Renal cortical epithelial cell (primary cell): ENCODE measurements around the gene ADGRD1. TPM values are rescaled to one million over a fixed set of nuclear protein-coding genes. Genes with fewer than 3 reads are reported as not detected.

Experiments
- DNase-seq: peaks from one replicate; pipeline ENCODE4 v3.0.0-alpha.2; 2011; ENCODE audit warnings: low read depth
- total RNA-seq: library from RNA; depleted of rRNA; stranded (reverse); fragments of >200 nt; gene quantifications from 2 replicates; pipeline ENCODE4 v1.2.3, GENCODE V29; 2014

ADGRD1 gene
- total RNA-seq, 1 donor from 2014 or later, result 0.05 TPM

- DNase-seq, result no peak
Measured at GRCh38 chr12:131090274-131091210, 136.8 kb downstream of the ADGRD1 start.

DNA sequence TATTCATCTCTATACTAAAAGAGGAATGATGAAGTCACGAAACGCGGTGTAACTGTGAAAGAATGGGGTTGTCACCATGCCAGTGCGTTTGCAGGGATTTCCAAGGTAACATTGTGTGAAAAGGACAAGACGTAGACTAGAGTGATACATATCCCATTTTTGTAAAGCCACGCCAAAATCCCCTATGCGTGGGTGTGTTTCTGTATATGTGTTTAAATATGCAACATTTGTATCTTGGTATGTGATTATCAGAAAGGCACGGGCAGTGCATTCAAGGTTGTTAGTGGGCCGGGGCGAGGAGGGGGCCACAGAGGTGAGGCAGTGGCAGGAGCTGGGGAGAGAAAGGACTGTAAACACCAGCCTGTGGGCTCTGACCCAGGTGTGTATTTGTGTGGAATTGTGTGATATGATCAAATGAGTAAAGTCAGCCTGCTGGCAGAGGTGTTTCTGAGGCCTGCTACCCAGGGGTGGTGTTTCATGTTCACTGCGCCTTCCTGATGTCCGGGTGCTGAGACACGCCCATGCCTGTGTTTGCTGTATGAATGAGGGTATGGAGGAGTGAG is 137.8 kb downstream of the ADGRD1 start:
- DNase-seq, result no peak

DNA sequence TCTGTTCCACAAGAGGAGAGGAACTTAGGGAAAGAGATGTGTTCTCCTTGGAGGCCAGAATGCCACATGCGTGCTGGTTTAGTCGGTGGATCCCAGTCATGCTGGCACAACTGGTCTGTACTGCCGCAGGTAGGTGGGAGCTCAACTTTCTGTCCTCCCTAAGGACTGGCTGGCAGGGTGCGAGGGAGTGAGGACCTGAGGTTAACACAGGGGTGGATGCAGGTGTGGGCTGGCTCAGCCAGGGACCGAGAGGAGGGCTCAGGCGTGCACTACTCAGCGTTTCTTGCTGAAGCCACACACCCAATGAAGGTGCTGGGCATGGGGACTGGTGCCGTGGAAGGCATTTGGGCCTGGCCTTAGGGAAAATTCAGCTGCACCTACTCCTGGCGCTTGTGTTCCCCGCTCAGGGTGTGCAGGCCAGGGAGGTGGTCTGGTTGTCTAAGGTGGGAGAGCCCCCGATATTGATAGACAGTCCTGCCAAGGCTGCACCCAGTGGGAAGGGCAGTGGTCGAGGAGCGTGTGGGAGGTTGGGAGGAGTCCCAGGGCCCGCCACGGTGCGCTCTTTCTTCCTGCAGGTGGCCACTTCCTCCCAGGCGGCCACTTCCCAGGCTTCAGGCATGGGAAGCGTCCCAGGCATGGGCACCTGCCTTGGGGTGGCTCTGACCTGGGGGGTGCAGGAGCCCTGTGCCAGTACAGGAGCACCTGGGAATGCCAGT is 138.4 kb downstream of the ADGRD1 start:
- DNase-seq, result no peak

DNA sequence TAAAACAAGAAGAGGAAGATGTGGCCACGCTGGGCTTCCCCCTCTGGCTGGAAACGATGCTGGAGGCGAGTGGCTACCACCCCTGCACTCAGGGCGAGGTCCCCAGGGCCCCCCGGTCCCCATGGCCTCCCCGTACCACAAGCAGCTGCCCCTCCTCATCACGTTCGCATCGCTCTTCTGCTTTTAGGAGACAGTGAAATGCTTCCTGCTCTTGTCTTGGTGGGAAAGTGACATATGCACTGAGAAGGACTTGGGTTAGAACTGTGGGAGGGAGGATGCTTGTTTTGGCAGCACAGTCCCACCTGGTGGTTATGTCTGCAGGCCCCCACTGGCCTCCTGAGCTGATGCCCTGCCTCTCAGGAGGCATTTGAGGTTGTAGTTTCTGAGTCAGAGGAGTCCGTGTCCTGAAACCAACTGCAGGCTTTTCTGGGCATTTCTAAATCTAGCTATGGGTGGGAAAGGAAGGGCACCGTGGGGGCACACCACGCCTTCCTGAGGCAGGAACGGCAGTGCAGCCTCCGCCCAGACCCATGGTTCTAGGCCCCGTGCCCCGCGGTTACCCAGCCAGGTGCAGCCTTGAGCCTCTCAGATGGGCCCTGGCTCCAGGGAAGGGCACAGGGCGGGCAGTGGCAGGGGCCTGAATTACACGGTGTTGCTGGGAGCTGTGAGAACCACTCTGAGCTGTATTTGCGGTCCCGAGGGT is 139.3 kb downstream of the ADGRD1 start:
- no peak for DNase-seq

GRCh38 chr12:131093604-131093955 is 139.9 kb downstream of the ADGRD1 start:
- DNase-seq, result no peak

GRCh38 chr12:131093971-131094830 is 140.5 kb downstream of the ADGRD1 start:
- DNase-seq, result no peak

GRCh38 chr12:131094831-131095805 is 141.4 kb downstream of the ADGRD1 start:
- DNase-seq, result no peak

- DNase-seq, result no peak
Measured at GRCh38 chr12:131095826-131096680, 142.3 kb downstream of the ADGRD1 start.

- no peak for DNase-seq
Measured at GRCh38 chr12:131096681-131097181, 143.0 kb downstream of the ADGRD1 start.

DNA sequence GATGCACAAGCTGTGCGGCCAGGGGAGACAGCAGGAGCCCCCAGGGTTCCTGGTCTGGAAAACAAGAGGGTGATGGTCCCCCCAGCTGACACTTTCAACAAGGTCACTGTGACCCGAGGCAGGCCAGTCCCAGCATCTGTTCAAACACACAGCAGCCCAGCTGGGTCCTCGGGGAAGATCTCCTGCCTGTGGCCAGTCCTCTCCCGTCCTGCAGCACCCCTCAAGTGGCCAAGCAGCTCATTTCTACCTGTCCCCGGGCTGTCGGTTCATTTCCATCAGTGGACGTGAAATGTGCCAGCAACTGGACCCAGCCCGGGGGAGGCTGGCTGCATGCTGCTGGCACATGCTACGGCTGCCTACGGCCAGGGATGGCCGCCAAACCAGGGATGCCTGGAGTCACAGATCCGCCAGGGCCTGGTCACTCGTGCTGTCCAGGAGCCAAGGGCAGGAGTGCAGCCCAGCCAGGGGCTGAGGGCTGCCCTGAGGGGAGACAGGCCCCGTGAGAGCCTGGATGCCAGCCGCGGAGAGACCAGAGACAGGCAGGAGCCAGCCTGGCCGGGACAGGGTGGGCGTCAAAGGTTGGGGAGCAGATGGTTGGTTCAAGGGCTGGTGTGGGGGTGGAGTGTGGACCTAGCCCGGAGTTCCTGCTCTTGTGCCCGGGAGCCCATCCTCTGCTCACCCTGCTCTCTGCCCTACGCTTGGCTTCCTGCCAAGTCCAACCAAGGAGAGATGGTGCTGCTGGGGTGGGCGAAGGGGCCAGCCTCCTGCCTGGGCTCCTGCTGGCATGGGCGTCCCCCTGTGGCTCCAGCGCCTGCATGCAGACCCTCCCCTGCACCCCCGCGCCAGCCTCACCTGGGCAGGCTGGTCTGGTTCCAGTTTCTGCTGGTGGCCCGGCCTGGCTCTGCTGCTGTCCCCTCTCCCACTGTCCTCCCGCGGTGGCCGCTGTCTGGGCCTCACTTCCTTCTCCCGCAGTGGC is 143.8 kb downstream of the ADGRD1 start:
- no peak for DNase-seq

GRCh38 chr12:131098178-131098981 is 144.7 kb downstream of the ADGRD1 start:
- DNase-seq, result no peak

- no peak for DNase-seq
Measured at GRCh38 chr12:131100031-131100674, 146.4 kb downstream of the ADGRD1 start.

GRCh38 chr12:131101006-131101405 is 147.3 kb downstream of the ADGRD1 start:
- DNase-seq, result no peak

DNA sequence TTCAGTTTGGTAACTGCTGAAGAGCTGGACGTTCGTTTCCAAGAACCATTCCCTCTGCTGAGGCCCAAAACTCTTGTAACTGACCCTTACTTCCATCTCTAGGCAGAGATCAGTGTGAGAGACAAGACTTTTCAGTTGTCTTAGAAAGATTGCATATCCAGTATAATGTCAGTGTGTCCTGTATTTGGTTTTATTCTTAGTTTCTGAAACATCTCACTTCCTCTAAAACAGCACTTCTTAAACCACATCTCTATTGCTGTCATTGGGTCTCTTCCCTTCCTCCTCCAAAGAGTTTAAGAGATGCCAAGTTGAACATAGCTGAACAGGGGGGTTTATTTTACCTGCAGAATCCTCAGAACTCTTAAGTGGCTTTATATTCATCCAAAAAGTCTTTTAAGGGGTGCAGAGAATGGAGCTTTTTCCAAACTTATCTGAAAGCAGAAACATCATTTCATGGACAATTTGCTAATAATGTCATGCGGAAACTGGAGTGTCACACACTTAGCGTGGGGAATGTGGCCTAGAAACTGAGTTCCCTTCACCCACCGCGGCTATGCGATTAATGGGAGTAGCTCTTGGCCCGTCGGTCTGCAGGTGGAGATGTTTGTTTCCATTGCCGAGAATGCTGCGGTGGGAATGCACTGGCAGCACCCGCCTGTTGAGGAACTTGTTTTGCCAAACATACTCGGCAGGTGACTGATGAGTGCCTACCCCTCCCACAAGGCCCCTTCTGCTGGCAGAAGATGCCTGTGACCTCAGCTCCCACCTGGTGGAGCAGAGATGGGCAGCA is 148.2 kb downstream of the ADGRD1 start:
- DNase-seq, result no peak

- no peak for DNase-seq
Measured at GRCh38 chr12:131102493-131102931, 148.8 kb downstream of the ADGRD1 start.
